Hematopoietic multipotent progenitor cell treated with erythropoietin and hydrocortisone succinate and interleukin-3 and kit ligand, for 4 days (in vitro differentiated cells): ENCODE data around the gene TPRG1.
"Not testable (repeated sequence)": the region's sequence is repeated elsewhere in the genome, so short reads cannot be mapped to it uniquely, and the experiment has no call there.

Source experiments
- DNase-seq: peaks from one replicate; pipeline ENCODE4 v3.0.0-alpha.2; 2015

Gene TPRG1

DNA sequence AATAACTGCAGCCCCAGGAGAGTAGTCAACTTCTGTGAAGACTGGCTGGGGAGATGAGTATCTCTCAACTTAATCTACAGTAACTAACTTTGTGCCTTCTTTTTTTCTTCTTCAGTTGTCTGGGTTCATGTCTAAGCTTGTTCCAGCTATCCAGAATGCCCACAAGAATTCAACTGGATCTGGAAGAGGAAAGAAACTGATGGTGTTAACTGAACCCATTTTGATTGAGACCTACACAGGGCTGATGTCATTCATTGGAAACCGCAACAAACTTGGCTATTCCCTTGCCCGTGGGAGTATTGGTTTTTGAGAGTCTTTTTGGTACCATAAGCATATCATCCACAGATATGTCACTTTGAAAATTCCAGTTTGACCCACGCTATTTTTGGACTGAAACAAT lies 148.7 kb downstream of the TPRG1 start:
- no peak for DNase-seq

DNA sequence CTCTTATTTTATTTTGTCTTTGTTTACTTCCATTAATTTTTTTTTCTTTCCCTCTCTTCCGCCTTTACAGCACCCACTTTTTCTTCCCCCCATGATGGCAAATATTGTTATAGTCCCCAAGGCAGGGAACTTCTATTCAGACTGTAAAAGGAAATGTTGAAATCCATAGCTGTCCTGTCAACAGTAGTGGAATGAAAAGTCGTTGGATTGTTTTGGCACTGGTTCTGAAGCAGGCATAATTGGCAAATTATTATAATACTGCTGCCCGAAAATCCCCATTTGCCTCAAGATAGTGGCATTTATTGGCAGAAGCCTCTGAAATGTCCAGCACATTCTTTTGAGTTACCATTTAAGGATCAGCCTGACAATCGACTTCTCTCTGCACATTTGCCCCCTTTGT lies 150.6 kb downstream of the TPRG1 start:
- DNase-seq = no peak

- DNase-seq = peak; percentile 86
These were observed 152.9 kb downstream of the TPRG1 start for GRCh38 chr3:189324538-189325138.

- DNase-seq = no peak
These were observed 153.7 kb downstream of the TPRG1 start for GRCh38 chr3:189325454-189325853.

- not testable (repeated sequence) for DNase-seq
These were observed 157.9 kb downstream of the TPRG1 start for GRCh38 chr3:189329630-189330029.

DNA sequence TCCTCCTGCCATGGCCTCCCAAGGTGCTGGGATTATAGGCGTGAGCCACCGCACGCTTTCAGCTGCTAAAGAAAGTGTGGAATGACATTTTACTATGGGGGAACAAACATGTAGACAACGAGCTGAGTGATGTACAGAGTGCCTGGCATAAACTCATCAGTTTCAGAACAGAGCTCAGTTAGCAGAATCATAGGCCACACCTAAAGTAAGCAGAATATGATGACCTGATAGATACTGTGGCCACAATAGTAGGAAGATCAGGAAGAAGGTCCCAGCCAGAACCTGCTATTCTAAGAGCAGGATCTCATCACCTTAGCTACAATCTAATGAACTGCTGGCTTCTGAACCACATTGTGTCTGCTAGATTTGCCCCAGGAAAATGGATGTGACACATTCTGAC lies 158.3 kb downstream of the TPRG1 start:
- DNase-seq = no peak

DNA sequence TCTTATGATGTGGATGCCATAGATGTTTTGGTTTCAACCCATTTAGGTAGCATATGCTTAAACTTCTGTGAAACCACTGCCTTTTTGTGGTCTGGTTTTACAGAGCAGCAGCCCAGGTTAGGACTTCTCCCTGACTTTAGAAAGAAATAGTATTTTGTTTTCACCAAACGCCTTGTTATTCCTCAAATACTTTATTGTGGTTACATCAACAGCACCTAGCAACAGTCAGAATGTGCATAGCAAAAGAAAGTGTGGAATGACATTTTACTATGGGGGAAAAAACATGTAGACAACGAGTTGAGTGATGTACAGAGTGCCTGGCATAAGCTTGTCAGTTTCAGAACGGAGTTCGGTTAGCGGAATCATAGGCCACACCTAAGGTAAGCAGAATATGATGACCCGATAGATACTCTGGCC lies 159.2 kb downstream of the TPRG1 start:
- no peak for DNase-seq

GRCh38 chr3:189334064-189334920 lies 162.5 kb downstream of the TPRG1 start:
- no peak for DNase-seq

- no peak for DNase-seq
These were observed 165.9 kb downstream of the TPRG1 start for GRCh38 chr3:189337673-189338091.

GRCh38 chr3:189338366-189338765 lies 166.6 kb downstream of the TPRG1 start:
- DNase-seq = no peak

DNA sequence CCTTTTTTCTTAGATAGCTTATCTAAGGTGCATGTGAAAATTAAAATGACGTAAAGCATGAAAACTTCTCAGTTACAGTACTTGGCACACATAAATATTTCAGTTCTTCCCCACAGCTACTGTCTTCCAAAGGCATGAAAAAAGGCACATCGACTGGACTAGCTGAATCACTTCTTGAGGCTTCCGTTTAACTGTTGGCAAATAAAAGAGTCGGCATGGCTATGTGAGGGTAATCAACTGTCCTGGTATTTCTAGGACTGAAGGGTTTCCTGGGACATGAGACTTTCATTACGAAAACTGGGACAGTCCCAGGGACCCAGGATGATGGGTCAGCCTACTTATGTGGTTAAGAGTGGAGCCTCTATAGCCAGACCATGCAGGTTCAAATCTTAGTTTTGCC lies 168.2 kb downstream of the TPRG1 start:
- DNase-seq = no peak

DNA sequence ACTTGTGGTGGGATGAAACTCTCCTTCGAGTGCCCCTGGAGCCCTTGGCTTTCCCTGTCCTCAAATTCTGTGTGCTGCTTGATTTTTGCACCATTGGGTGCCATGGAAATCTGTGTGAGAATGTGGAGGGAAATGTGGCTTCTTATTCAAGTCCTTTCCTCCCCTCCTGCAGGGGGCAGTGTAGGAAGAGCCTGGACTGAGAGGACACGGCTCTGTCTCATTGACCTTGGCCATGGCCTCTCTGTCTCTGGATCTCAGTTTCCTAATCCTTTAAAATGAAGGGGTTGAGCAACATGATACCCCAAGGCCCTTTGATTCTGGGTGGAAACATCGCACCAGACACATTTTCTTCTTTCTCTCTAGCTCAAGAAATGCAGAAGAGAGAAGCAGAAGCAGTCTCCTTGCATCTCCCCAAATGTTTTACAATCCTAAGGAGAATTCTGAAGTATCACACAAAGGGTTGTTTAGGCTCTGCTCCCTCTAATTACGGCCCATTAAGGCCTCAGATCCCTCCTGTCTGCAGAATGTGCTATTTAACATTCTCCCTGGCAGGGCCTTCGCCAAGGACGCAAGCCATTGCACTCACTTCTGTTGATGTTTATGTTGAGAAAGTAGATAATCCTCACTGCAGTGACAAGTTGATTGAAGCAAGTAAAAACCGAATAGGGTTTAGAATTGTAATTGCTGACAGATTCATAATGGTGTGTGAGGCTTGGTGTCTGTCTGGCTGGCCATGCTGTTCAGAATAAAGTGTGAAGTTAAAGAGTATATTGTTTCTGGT lies 169.1 kb downstream of the TPRG1 start:
- peak; percentile 32 for DNase-seq

- DNase-seq = no peak
These were observed 171.0 kb downstream of the TPRG1 start for GRCh38 chr3:189342811-189343210.

GRCh38 chr3:189344996-189345395 lies 173.2 kb downstream of the TPRG1 start:
- no peak for DNase-seq

- no peak for DNase-seq
These were observed 178.0 kb downstream of the TPRG1 start for GRCh38 chr3:189349772-189350171.

- DNase-seq = no peak
These were observed 181.7 kb downstream of the TPRG1 start for GRCh38 chr3:189353318-189353965.

GRCh38 chr3:189353988-189354889 lies 182.5 kb downstream of the TPRG1 start:
- no peak for DNase-seq

DNA sequence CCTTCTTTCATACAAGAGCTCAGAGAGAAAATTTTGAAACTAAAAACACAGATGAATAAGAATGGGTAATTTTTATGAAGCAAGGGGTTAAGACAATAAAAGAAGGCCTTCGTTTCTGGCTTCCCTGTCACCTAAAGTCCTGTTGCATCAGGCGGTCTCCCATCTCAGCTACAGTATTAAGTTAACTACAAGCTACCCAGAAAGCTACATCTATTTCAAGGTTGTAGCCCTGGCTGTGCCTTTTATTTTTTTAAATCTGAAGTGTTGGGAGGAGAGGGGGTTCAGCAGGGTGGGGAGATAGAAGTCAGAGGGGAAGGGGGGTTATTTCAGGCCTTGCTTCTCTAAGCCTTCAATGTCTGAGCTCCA lies 183.3 kb downstream of the TPRG1 start:
- DNase-seq = no peak

DNA sequence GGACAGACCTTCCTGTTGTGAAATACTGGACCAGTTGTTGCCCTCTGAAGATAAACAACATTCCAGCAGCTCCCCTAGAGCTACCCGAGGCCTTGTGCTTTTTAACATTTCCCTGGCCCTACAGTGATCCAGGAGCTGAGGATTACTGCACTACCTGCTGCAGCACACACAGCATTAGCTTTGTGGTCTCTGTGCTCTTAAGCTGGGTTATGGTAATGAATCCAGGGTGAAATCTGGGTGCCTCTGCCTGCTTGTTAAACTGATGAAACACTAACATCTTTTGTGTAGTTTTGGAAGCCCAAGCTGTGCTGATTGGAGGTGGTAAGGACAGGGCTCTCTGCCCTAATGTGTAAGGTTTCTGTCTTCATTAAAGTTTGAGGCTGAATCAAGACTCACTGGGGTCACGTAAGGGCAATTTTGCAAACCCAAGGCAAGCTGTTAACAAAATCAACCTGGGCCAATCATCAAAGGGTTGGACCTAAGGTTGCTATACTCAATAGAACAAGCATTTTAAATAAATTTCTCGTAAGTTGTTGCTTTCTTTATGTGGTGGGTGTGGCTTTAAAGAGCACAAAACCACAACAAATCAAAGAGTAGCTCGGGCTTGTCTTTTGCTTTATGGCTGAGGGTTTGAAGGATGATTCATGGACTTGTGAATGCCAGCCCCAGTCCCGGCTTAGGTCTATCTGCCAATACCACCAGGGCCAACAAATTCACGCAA lies 183.9 kb downstream of the TPRG1 start:
- DNase-seq = no peak

- DNase-seq = no peak
These were observed 188.5 kb downstream of the TPRG1 start for GRCh38 chr3:189360291-189360690.

- no peak for DNase-seq
These were observed 189.5 kb downstream of the TPRG1 start for GRCh38 chr3:189361103-189361835.
